Keratinocyte (primary cell): ENCODE data around the gene LTF. TPM values are rescaled to one million over a fixed set of nuclear protein-coding genes. Genes with fewer than 3 reads are reported as not detected.

ENCODE experiments used
- DNase-seq: peaks from one replicate; pipeline ENCODE4 v3.0.0-alpha.2; 2011; ENCODE audit warnings: low read depth, missing footprints, low spot score
- FAIRE-seq: peaks from 2 replicates; lab custom pipeline; 2011; peaks lifted over from hg19 to GRCh38; lab: Jason Lieb, UNC
- H2AFZ ChIP-seq: 2 replicates; pipeline ENCODE4 v1.6.0; 2012; ENCODE audit warnings: low read length, control low read depth, inconsistent platforms; ENCODE audit not compliant: control insufficient read depth
- H3K27ac ChIP-seq: 2 replicates; pipeline ENCODE4 v1.5.1; 2011; ENCODE audit warnings: low read length; ENCODE audit not compliant: control insufficient read depth, insufficient read depth
- H3K27me3 ChIP-seq: 3 replicates; pipeline ENCODE4 v1.6.0; 2011; ENCODE audit warnings: low read length; ENCODE audit not compliant: control insufficient read depth, insufficient read depth; ENCODE audit errors: extremely low read depth
- H3K36me3 ChIP-seq, 2 experiments: 2 replicates in 1 of 2; 3 replicates in 1 of 2; pipeline ENCODE4 v1.5.1; 2011; ENCODE audit warnings: low read length in 2 of 2, mild to moderate bottlenecking in 1 of 2; ENCODE audit not compliant: control insufficient read depth in 2 of 2, insufficient read depth in 2 of 2; ENCODE audit errors: extremely low read depth in 1 of 2
- H3K4me1 ChIP-seq: 3 replicates; pipeline ENCODE4 v1.5.1; 2011; ENCODE audit warnings: low read length; ENCODE audit not compliant: control insufficient read depth, insufficient read depth; ENCODE audit errors: extremely low read depth
- H3K4me2 ChIP-seq: 3 replicates; pipeline ENCODE4 v1.6.0; 2011; ENCODE audit warnings: low read depth, low read length; ENCODE audit not compliant: control insufficient read depth, insufficient read depth; ENCODE audit errors: extremely low read depth
- H3K4me3 ChIP-seq, 3 experiments: fragments of 200-600 bp in 1 of 3; sonication (generic) in 1 of 3; 2 replicates in 2 of 3; 3 replicates in 1 of 3; pipeline ENCODE4 v1.5.1; 2011 to 2016; ENCODE audit warnings: low read length in 3 of 3, mild to moderate bottlenecking in 3 of 3, control low read depth in 2 of 3, inconsistent platforms in 1 of 3, low read depth in 1 of 3, mixed read lengths in 1 of 3, mixed run types in 1 of 3, moderate library complexity in 1 of 3; ENCODE audit not compliant: control insufficient read depth in 2 of 3, insufficient read depth in 2 of 3; ENCODE audit errors: extremely low read depth in 1 of 3
- H3K79me2 ChIP-seq: 2 replicates; pipeline ENCODE4 v1.6.0; 2012; ENCODE audit warnings: low read length; ENCODE audit not compliant: control insufficient read depth, insufficient read depth
- H3K9ac ChIP-seq: 3 replicates; pipeline ENCODE4 v1.6.0; 2011; ENCODE audit warnings: low read length; ENCODE audit not compliant: control insufficient read depth, insufficient read depth; ENCODE audit errors: extremely low read depth
- H3K9me1 ChIP-seq: 3 replicates; pipeline ENCODE4 v1.6.0; 2011; ENCODE audit warnings: low read length; ENCODE audit not compliant: control insufficient read depth, insufficient read depth; ENCODE audit errors: extremely low read depth
- H3K9me3 ChIP-seq: 2 replicates; pipeline ENCODE4 v1.5.1; 2012; ENCODE audit warnings: low read depth, low read length; ENCODE audit not compliant: control insufficient read depth
- H4K20me1 ChIP-seq: 3 replicates; pipeline ENCODE4 v1.6.0; 2011; ENCODE audit warnings: low read length; ENCODE audit not compliant: control insufficient read depth, insufficient read depth; ENCODE audit errors: extremely low read depth
- EZH2 ChIP-seq: IDR thresholded peaks from one replicate; pipeline ENCODE4 v1.6.1; 2012; ENCODE audit warnings: inconsistent platforms, mild to moderate bottlenecking, low read length, moderate library complexity
- dilution Hi-C: fragments of 300-500 bp; cut with MboI; formaldehyde crosslinking; loops from one replicate; pipeline ENCODE4 v1.7.0; 2020; ENCODE audit warnings: low sequenced_read_pairs; ENCODE audit not compliant: extremely low pct_ligation_motif_present
- polyA plus RNA-seq, 5 experiments: library from polyadenylated mRNA; depleted of rRNA in 3 of 5; stranded (reverse) in 3 of 5; stranded (forward) in 1 of 5; unstranded in 1 of 5; fragments of >200 nt; gene quantifications; 1 replicate in 1 of 5; 2 replicates in 3 of 5; 3 replicates in 1 of 5; pipeline versions ENCODE4 v1.2.1 to v1.2.3, GENCODE V29; 2011 to 2012; ENCODE audit warnings: missing spikeins in 2 of 5, low read depth in 1 of 5, low replicate concordance in 1 of 5
- TF ChIP-seq, protein P1 (sequence below), 3 experiments: IDR thresholded peaks in 1 of 3; conservative IDR thresholded peaks in 1 of 3; optimal IDR thresholded peaks in 1 of 3; 2 replicates in 2 of 3; 3 replicates in 1 of 3; pipeline versions ENCODE3 to v1.5.1; 2011; ENCODE audit warnings: low read length in 3 of 3, mild to moderate bottlenecking in 3 of 3, moderate library complexity in 2 of 3, control low read depth in 1 of 3, inconsistent platforms in 1 of 3; ENCODE audit not compliant: insufficient read depth in 2 of 3; ENCODE audit errors: extremely low read depth in 1 of 3

The LTF gene
- polyA plus RNA-seq, 1 donor (not counting 4 experiments of a cell fraction or from before 2014, with no cell fraction given), result not detected

DNA sequence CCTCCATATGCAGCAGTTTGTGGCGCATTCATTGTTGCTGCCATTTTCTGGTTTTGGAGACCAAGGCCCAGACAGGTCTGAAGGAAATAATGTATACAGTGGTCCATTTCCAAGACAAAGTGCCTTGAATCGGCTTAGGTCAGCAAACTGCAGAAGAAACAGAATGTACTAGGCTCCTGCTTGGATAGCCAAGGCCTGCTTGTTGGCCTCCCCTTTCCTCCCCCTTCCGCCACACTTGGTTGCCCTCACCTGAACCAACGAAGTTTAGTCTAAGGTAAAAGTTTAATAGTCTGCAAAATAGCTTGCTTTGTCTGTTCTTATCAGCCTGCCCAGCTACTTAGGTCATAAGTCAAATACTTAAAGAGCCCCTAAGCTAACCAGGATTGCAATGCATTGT is 21.1 kb upstream of the LTF start:
- peaks cover 14% of the 10 kb centered on the region for H3K4me1 ChIP-seq
- H3K9me1 ChIP-seq, result no peaks in the 10 kb centered on the region
- no peak overlapping the region for H3K4me2 ChIP-seq
- no peak for DNase-seq
- peaks cover 4% of the 10 kb centered on the region for H3K27me3 ChIP-seq
- no peaks in the 10 kb centered on the region for H3K9me3 ChIP-seq
- no peaks in the 10 kb centered on the region for H4K20me1 ChIP-seq
- no peak for FAIRE-seq
- no peak overlapping the region for H3K4me3 ChIP-seq
- no peak for TF ChIP-seq EZH2
- TF ChIP-seq, protein P1, sequence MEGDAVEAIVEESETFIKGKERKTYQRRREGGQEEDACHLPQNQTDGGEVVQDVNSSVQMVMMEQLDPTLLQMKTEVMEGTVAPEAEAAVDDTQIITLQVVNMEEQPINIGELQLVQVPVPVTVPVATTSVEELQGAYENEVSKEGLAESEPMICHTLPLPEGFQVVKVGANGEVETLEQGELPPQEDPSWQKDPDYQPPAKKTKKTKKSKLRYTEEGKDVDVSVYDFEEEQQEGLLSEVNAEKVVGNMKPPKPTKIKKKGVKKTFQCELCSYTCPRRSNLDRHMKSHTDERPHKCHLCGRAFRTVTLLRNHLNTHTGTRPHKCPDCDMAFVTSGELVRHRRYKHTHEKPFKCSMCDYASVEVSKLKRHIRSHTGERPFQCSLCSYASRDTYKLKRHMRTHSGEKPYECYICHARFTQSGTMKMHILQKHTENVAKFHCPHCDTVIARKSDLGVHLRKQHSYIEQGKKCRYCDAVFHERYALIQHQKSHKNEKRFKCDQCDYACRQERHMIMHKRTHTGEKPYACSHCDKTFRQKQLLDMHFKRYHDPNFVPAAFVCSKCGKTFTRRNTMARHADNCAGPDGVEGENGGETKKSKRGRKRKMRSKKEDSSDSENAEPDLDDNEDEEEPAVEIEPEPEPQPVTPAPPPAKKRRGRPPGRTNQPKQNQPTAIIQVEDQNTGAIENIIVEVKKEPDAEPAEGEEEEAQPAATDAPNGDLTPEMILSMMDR (optimal IDR thresholded peaks at IDR 0.05 in 1 of 3, IDR thresholded peaks at IDR 0.05 in 1 of 3, conservative IDR thresholded peaks at IDR 0.05 in 1 of 3; ENCODE audit: extremely low read depth in 1 of 3, insufficient read depth in 2 of 3, low read length in 3 of 3), result no peak
- dilution Hi-C loops, result loop anchor here (25.0 kb wide), 1 partner anchor 152 kb away; no protein-coding TSS in a partner anchor
- no peak overlapping the region for H3K27ac ChIP-seq
- no peaks in the 10 kb centered on the region for H3K79me2 ChIP-seq
- no peak overlapping the region for H2AFZ ChIP-seq
- no peaks in the 10 kb centered on the region for H3K36me3 ChIP-seq
- no peak overlapping the region for H3K9ac ChIP-seq

DNA sequence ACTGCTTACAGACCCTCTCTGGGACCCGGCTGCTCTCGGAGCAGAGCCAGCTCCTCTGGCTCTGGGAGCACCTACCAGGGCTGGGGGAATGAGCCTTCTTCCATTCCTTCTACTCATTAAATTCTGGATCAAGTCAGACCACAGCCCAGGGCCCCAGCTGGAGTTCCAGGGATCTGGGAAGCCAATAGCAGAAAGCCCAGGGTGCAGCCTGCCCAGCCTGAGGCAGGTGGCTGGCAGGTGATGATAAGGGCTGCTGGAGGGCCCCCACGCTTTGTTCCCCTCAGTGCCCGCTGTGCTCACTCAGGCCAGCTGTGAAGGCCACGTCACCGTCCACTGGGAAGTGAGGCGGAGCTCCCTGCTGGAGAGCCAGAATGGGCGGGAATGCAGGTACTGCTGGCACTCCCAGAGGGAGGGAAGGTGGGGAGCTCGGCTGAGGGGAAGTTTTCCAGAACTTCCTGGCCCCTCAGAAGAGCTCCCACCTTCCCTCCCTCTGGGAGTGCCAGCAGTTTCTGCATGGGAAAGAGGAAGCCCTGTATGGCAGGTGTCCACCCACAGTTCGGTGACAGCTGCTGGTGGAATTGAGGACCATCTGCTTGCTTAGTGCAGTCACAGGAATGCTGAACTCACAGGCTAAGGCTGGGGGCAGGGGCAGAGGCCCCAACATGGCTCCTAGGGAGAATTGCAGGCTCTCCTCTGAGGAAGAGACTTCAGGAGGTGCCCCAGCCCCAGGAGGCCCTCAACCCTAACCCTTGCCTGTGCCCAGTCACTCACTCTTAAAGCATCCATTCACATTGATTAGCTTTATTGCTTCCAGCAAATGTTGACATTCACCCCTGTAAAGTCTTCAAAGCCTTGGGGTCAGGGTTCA is 20.4 kb upstream of the LTF start:
- peaks cover 14% of the 10 kb centered on the region for H3K4me1 ChIP-seq
- H2AFZ ChIP-seq, result no peak overlapping the region
- no peaks in the 10 kb centered on the region for H3K79me2 ChIP-seq
- no peak for FAIRE-seq
- H3K36me3 ChIP-seq, result no peaks in the 10 kb centered on the region
- DNase-seq, result no peak
- H3K4me2 ChIP-seq, result no peak overlapping the region
- H3K9me3 ChIP-seq, result no peaks in the 10 kb centered on the region
- peaks cover 9% of the 10 kb centered on the region for H3K27me3 ChIP-seq
- TF ChIP-seq, protein P1 (optimal IDR thresholded peaks at IDR 0.05 in 1 of 3, IDR thresholded peaks at IDR 0.05 in 1 of 3, conservative IDR thresholded peaks at IDR 0.05 in 1 of 3; ENCODE audit: extremely low read depth in 1 of 3, insufficient read depth in 2 of 3, low read length in 3 of 3), result no peak
- TF ChIP-seq EZH2, result no peak
- no peak overlapping the region for H3K9ac ChIP-seq
- no peaks in the 10 kb centered on the region for H3K9me1 ChIP-seq
- dilution Hi-C loops, result loop anchor here (25.0 kb wide), 1 partner anchor 152 kb away; no protein-coding TSS in a partner anchor
- no peaks in the 10 kb centered on the region for H4K20me1 ChIP-seq
- H3K27ac ChIP-seq, result no peak overlapping the region
- H3K4me3 ChIP-seq, result no peak overlapping the region
